CD14-positive monocyte (primary cell): ENCODE measurements around the gene TPPP2. TPM values are rescaled to one million over a fixed set of nuclear protein-coding genes. Genes with fewer than 3 reads are reported as not detected.

Experiments used
- DNase-seq, 3 donors: peaks; one replicate each; pipeline ENCODE4 v3.0.0-alpha.2; 2011 to 2022
- H2AFZ ChIP-seq: 2 replicates; pipeline ENCODE4 v1.6.0; 2012; ENCODE audit warnings: mild to moderate bottlenecking, low read depth, low read length, inconsistent platforms; ENCODE audit not compliant: insufficient read depth, poor library complexity, severe bottlenecking
- H3K27ac ChIP-seq, 2 donors: 1 replicate in 1 of 2; 2 replicates in 1 of 2; pipeline ENCODE4 v1.5.1; 2012 to 2013; ENCODE audit warnings: low read length in 2 of 2, control low read depth in 1 of 2, inconsistent platforms in 1 of 2, low read depth in 1 of 2, mild to moderate bottlenecking in 1 of 2
- H3K27me3 ChIP-seq, 2 donors: one replicate each; pipeline versions ENCODE4 v1.6.0 to v1.6.1; 2011 to 2013; ENCODE audit warnings: low read length in 2 of 2; ENCODE audit not compliant: control insufficient read depth in 2 of 2, insufficient read depth in 2 of 2
- H3K36me3 ChIP-seq, 2 donors: replicated peaks in 1 of 2; 1 replicate in 1 of 2; 2 replicates in 1 of 2; pipeline versions ENCODE4 v1.5.1 to v1.6.1; 2012 to 2013; ENCODE audit warnings: low read length in 2 of 2, control low read depth in 1 of 2, inconsistent platforms in 1 of 2, mild to moderate bottlenecking in 1 of 2; ENCODE audit not compliant: insufficient read depth in 2 of 2, control insufficient read depth in 1 of 2
- H3K4me1 ChIP-seq, 2 donors: 1 replicate in 1 of 2; 2 replicates in 1 of 2; pipeline versions ENCODE4 v1.5.1 to v1.6.1; 2012 to 2013; ENCODE audit warnings: low read length in 2 of 2, control low read depth in 1 of 2, inconsistent platforms in 1 of 2, mild to moderate bottlenecking in 1 of 2, moderate library complexity in 1 of 2; ENCODE audit not compliant: insufficient read depth in 2 of 2, control insufficient read depth in 1 of 2
- H3K4me2 ChIP-seq: replicated peaks from 2 replicates; pipeline ENCODE3; 2012; ENCODE audit warnings: low read length, moderate library complexity, mild to moderate bottlenecking; ENCODE audit not compliant: poor library complexity, severe bottlenecking; ENCODE audit errors: extremely low read depth
- H3K4me3 ChIP-seq, 3 experiments: fragments of 200-600 bp in 1 of 3; sonication (generic) in 1 of 3; replicated peaks in 1 of 3; 1 replicate in 2 of 3; 2 replicates in 1 of 3; pipeline ENCODE4 v1.5.1; 2011 to 2013; ENCODE audit warnings: low read length in 3 of 3, mild to moderate bottlenecking in 3 of 3, control low read depth in 2 of 3, low read depth in 2 of 3, inconsistent platforms in 1 of 3, moderate library complexity in 1 of 3
- H3K79me2 ChIP-seq: 2 replicates; pipeline ENCODE4 v1.6.0; 2012; ENCODE audit warnings: mild to moderate bottlenecking, control low read depth, inconsistent platforms, low read length, moderate library complexity; ENCODE audit not compliant: insufficient read depth
- H3K9ac ChIP-seq: 2 replicates; pipeline ENCODE4 v1.6.0; 2017; ENCODE audit warnings: low read length, mild to moderate bottlenecking; ENCODE audit not compliant: insufficient read depth, poor library complexity, severe bottlenecking
- H3K9me3 ChIP-seq, 2 donors: replicated peaks in 1 of 2; 1 replicate in 1 of 2; 2 replicates in 1 of 2; pipeline versions ENCODE4 v1.5.1 to v1.6.1; 2012 to 2013; ENCODE audit warnings: low read length in 2 of 2, control low read depth in 1 of 2; ENCODE audit not compliant: control insufficient read depth in 1 of 2, insufficient read depth in 1 of 2
- H4K20me1 ChIP-seq: 2 replicates; pipeline ENCODE4 v1.6.0; 2012; ENCODE audit warnings: mild to moderate bottlenecking, low read length, control low read depth, moderate library complexity; ENCODE audit not compliant: insufficient read depth
- H3K27ac Mint-ChIP-seq, 7 donors: one replicate each; pipeline ENCODE4 v1.8.0; 2020; ENCODE audit warnings: mild to moderate bottlenecking in 7 of 7, mixed read lengths in 7 of 7, moderate library complexity in 6 of 7, inconsistent platforms in 2 of 7
- H3K27me3 Mint-ChIP-seq, 3 donors: one replicate each; pipeline ENCODE4 v1.8.0; 2021 to 2022; ENCODE audit warnings: low read depth in 3 of 3, mild to moderate bottlenecking in 3 of 3, mixed read lengths in 3 of 3, moderate library complexity in 3 of 3, inconsistent platforms in 1 of 3
- H3K36me3 Mint-ChIP-seq, 2 donors: one replicate each; pipeline ENCODE4 v1.8.0; 2020; ENCODE audit warnings: mixed read lengths in 2 of 2, inconsistent platforms in 1 of 2, mild to moderate bottlenecking in 1 of 2
- H3K4me1 Mint-ChIP-seq: one replicate; pipeline ENCODE4 v1.8.0; 2020; ENCODE audit warnings: mild to moderate bottlenecking, mixed read lengths
- H3K4me3 Mint-ChIP-seq, 2 donors: one replicate each; pipeline ENCODE4 v1.8.0; 2020; ENCODE audit warnings: mild to moderate bottlenecking in 2 of 2, mixed read lengths in 2 of 2, moderate library complexity in 1 of 2
- H3K9me3 Mint-ChIP-seq, 7 donors: one replicate each; pipeline ENCODE4 v1.8.0; 2020 to 2022; ENCODE audit warnings: mixed read lengths in 7 of 7, mild to moderate bottlenecking in 6 of 7, moderate library complexity in 6 of 7, inconsistent platforms in 2 of 7
- CTCF ChIP-seq: fragments of 200-600 bp; IDR thresholded peaks from one replicate; pipeline ENCODE4 v1.8.0; 2022; ENCODE audit warnings: antibody characterized with exemption, mild to moderate bottlenecking
- WGBS: methylation state at CpG from one replicate; pipeline ENCODE4 v1.1.5; 2013; ENCODE audit warnings: missing lambda C conversion rate; ENCODE audit not compliant: insufficient coverage; 5-methylcytosine and 5-hydroxymethylcytosine counted together
- intact Hi-C, 2 donors: fragments of 100-400 bp; cut with micrococcal nuclease; formaldehyde crosslinking; loops; one replicate each; pipeline versions ENCODE4 v1.15.0 to v1.15.1; 2023
- polyA plus RNA-seq, 3 donors: library from polyadenylated mRNA; depleted of rRNA in 1 of 3; unstranded in 2 of 3; stranded (reverse) in 1 of 3; fragments of 300-500 nt in 2 of 3; fragments of >200 nt in 1 of 3; fragmentation: Illumina TruSeq in 2 of 3; gene quantifications; 1 replicate in 2 of 3; 2 replicates in 1 of 3; pipeline ENCODE4 v1.2.3, GENCODE V29; 2012 to 2021

The TPPP2 gene
- polyA plus RNA-seq, 3 donors: not detected

- Histone ChIP-seq H3K9me3 (no peaks in the 10 kb centered on the region), H3K4me3 (no peak overlapping the region), H3K36me3 (no peaks in the 10 kb centered on the region), H3K27ac (no peak overlapping the region), H2AFZ (no peak overlapping the region), H4K20me1 (no peaks in the 10 kb centered on the region), H3K4me1 (no peaks in the 10 kb centered on the region), H3K27me3 (peaks cover 2 to 42% of the 10 kb centered on the region in 2 donors), H3K9ac (no peak overlapping the region), H3K79me2 (no peaks in the 10 kb centered on the region), H3K4me2 (no peak overlapping the region)
- DNase-seq: no peak
- TF ChIP-seq CTCF: no peak
- H3K4me1 Mint-ChIP-seq: peaks cover 7% of the 10 kb centered on the region
- WGBS: no CpG with 5 or more reads among the region's 2 CpGs
- H3K36me3 Mint-ChIP-seq: no peaks in the 10 kb centered on the region
- peaks cover 4 to 13% (median 11%) of the 10 kb centered on the region in 3 donors for H3K27me3 Mint-ChIP-seq
- H3K9me3 Mint-ChIP-seq: no peaks in the 10 kb centered on the region
- intact Hi-C loops: no loop called here
- no peak overlapping the region for H3K4me3 Mint-ChIP-seq
- peak overlapping the region in 1 of 7 donors; percentile 21 for H3K27ac Mint-ChIP-seq
Measured at GRCh38 chr14:21043387-21043973, 13.5 kb downstream of the TPPP2 start.

GRCh38 chr14:21043974-21044618 lies 14.1 kb downstream of the TPPP2 start:
- Mint-ChIP-seq H3K4me3 (no peak overlapping the region), H3K27me3 (peaks cover 4 to 13% (median 13%) of the 10 kb centered on the region in 3 donors), H3K4me1 (peaks cover 7% of the 10 kb centered on the region), H3K36me3 (no peaks in the 10 kb centered on the region), H3K27ac (no peak overlapping the region), H3K9me3 (no peaks in the 10 kb centered on the region)
- Histone ChIP-seq H2AFZ (no peak overlapping the region), H3K9ac (no peak overlapping the region), H3K4me1 (no peaks in the 10 kb centered on the region), H3K27ac (no peak overlapping the region), H3K79me2 (no peaks in the 10 kb centered on the region), H3K27me3 (peaks cover 2 to 48% of the 10 kb centered on the region in 2 donors), H3K4me2 (no peak overlapping the region), H3K9me3 (no peaks in the 10 kb centered on the region), H3K36me3 (no peaks in the 10 kb centered on the region), H4K20me1 (no peaks in the 10 kb centered on the region), H3K4me3 (no peak overlapping the region)
- 0% methylated on average over 1 of the region's 6 CpGs for WGBS
- intact Hi-C loops: no loop called here
- TF ChIP-seq CTCF: no peak
- DNase-seq: no peak
